HepG2 (cell line): Measurements from ENCODE around the gene NOSTRIN. TPM values are rescaled to one million over a fixed set of nuclear protein-coding genes. Genes with fewer than 3 reads are reported as not detected.

Experiments
- ATAC-seq: fragments of 200-7000 bp; cut with Tn5 transposase; 3 replicates; pipeline ENCODE4 v1.9.1; 2020; ENCODE audit warnings: mild to moderate bottlenecking, moderate library complexity
- BruUV-seq: library from RNA; stranded (reverse); fragments of 400-500 nt; replicated peaks from 2 replicates; lab custom pipeline; 2021; lab: Mats Ljungman, UMichigan
- CTCF ChIA-PET: fragments of 300-600 bp; formaldehyde crosslinking; extraction: SDS; loops from one replicate; lab custom pipeline; 2021; ENCODE audit warnings: low total read pairs, inconsistent platforms, low intra/inter-chr PET ratio; lab: Yijun Ruan, JAX
- POLR2A ChIA-PET: fragments of 350-600 bp; sonication (Branson Sonifier 250); formaldehyde crosslinking; loops from one replicate; lab custom pipeline; 2020; ENCODE audit warnings: antibody characterized with exemption, inconsistent platforms; lab: Yijun Ruan, JAX
- DNase-seq: peaks from one replicate; pipeline ENCODE4 v3.0.0-alpha.2; 2015; ENCODE audit warnings: low spot score
- FAIRE-seq: peaks from 3 replicates; lab custom pipeline; 2011; peaks lifted over from hg19 to GRCh38; lab: Jason Lieb, UNC
- H2AFZ ChIP-seq: one replicate; pipeline ENCODE4 v1.6.1; 2011; ENCODE audit warnings: low read length, inconsistent platforms
- H3K27ac ChIP-seq: fragments of 300-600 bp; 3 replicates; pipeline ENCODE4 v1.8.0; 2011; ENCODE audit warnings: mixed run types, mild to moderate bottlenecking, mixed read lengths, low read length, inconsistent platforms; ENCODE audit not compliant: insufficient read depth; ENCODE audit errors: extremely low read length
- H3K27me3 ChIP-seq, 2 experiments: fragments of 200-600 bp in 1 of 2; 2 replicates in 1 of 2; 3 replicates in 1 of 2; pipeline versions ENCODE4 v1.6.0 to v1.8.0; 2011; ENCODE audit warnings: low read length in 2 of 2, mild to moderate bottlenecking in 2 of 2, moderate library complexity in 2 of 2, inconsistent platforms in 1 of 2; ENCODE audit not compliant: insufficient read depth in 2 of 2, control insufficient read depth in 1 of 2
- H3K36me3 ChIP-seq, 2 experiments: fragments of 200-600 bp in 1 of 2; replicated peaks in 1 of 2; 2 replicates in 1 of 2; 3 replicates in 1 of 2; pipeline versions ENCODE4 v1.5.1 to v1.8.0; 2011; ENCODE audit warnings: low read length in 2 of 2, inconsistent platforms in 1 of 2; ENCODE audit not compliant: insufficient read depth in 2 of 2, control insufficient read depth in 1 of 2
- H3K4me1 ChIP-seq: 2 replicates; pipeline ENCODE4 v1.5.1; 2012; ENCODE audit warnings: low read length, inconsistent platforms; ENCODE audit not compliant: insufficient read depth
- H3K4me2 ChIP-seq: 2 replicates; pipeline ENCODE4 v1.6.0; 2011; ENCODE audit warnings: low read depth, low read length, inconsistent platforms
- H3K4me3 ChIP-seq, 3 experiments: fragments of 200-600 bp in 1 of 3; sonication (generic), shearing (Covaris generic) in 1 of 3; replicated peaks in 1 of 3; 2 replicates each; pipeline ENCODE4 v1.5.1; 2011 to 2016; ENCODE audit warnings: low read length in 3 of 3, inconsistent platforms in 2 of 3, low read depth in 2 of 3, mild to moderate bottlenecking in 2 of 3, control low read depth in 1 of 3, mixed read lengths in 1 of 3; ENCODE audit not compliant: insufficient read depth in 1 of 3
- H3K79me2 ChIP-seq: one replicate; pipeline ENCODE4 v1.6.1; 2011; ENCODE audit warnings: low read length, inconsistent platforms; ENCODE audit not compliant: insufficient read depth
- H3K9ac ChIP-seq: 2 replicates; pipeline ENCODE4 v1.6.0; 2011; ENCODE audit warnings: mild to moderate bottlenecking, low read depth, low read length, inconsistent platforms; ENCODE audit not compliant: insufficient read depth
- H3K9me3 ChIP-seq: 2 replicates; pipeline ENCODE4 v1.5.1; 2012; ENCODE audit warnings: mild to moderate bottlenecking, low read length
- H4K20me1 ChIP-seq: 2 replicates; pipeline ENCODE4 v1.6.0; 2011; ENCODE audit warnings: inconsistent platforms, mild to moderate bottlenecking, low read length, moderate library complexity; ENCODE audit not compliant: insufficient read depth
- AHR ChIP-seq: IDR thresholded peaks from 2 replicates; pipeline ENCODE4 v1.6.1; 2018; ENCODE audit warnings: missing genetic modification reagents, missing compliant biosample characterization
- RBM22 ChIP-seq: fragments of 200-400 bp; formaldehyde crosslinking; optimal IDR thresholded peaks from 2 replicates; pipeline ENCODE3; 2017; ENCODE audit warnings: mild to moderate bottlenecking, low read length, moderate library complexity
- SIN3A ChIP-seq: IDR thresholded peaks from 2 replicates; pipeline ENCODE4 v1.6.1; 2011; ENCODE audit warnings: low read depth, mild to moderate bottlenecking, control low read depth, low read length, borderline replicate concordance
- WGBS: methylation state at CpG from one replicate; pipeline ENCODE4 v1.1.6; 2017; ENCODE audit warnings: low lambda C conversion rate; 5-methylcytosine and 5-hydroxymethylcytosine counted together
- in situ Hi-C: cut with HindIII; loops from 2 replicates; pipeline ENCODE4 v1.10.0; 2017; ENCODE audit warnings: low pct_unique_long_range_greater_than_20kb; ENCODE audit not compliant: extremely low pct_ligation_motif_present
- intact Hi-C: fragments of 100-400 bp; cut with micrococcal nuclease; formaldehyde crosslinking; loops from one replicate; pipeline ENCODE4 v1.10.0; 2022; ENCODE audit not compliant: unreplicated experiment
- polyA plus RNA-seq, 8 experiments: library from polyadenylated mRNA; depleted of rRNA in 3 of 8; stranded (reverse) in 7 of 8; unstranded in 1 of 8; fragments of >200 nt; fragmentation: Illumina TruSeq in 4 of 8; extraction: Trizol in 4 of 8; gene quantifications; 2 replicates each; pipeline versions ENCODE4 v1.2.1 to v1.2.3, GENCODE V29; 2011 to 2016; ENCODE audit warnings: low read depth in 4 of 8, missing spikeins in 1 of 8, mixed read lengths in 1 of 8; ENCODE audit not compliant: insufficient read depth in 1 of 8
- total RNA-seq, 5 experiments: library from RNA; depleted of rRNA; stranded (reverse); fragments of >200 nt; fragmentation: Illumina TruSeq; extraction: Trizol; gene quantifications; 2 replicates each; pipeline ENCODE4 v1.2.3, GENCODE V29; 2016; ENCODE audit warnings: low read depth in 1 of 5
- TF ChIP-seq, protein P1 (sequence below): sonication (generic); formaldehyde crosslinking; IDR thresholded peaks from 2 replicates; pipeline ENCODE4 v1.4.0; 2020; ENCODE audit warnings: missing genetic modification reagents
- TF ChIP-seq, protein P2 (sequence below): sonication (generic); formaldehyde crosslinking; IDR thresholded peaks from 2 replicates; pipeline ENCODE4 v1.9.0; 2021; ENCODE audit warnings: missing genetic modification reagents, borderline replicate concordance
- TF ChIP-seq, protein P3 (sequence below): fragments of 450-650 bp; IDR thresholded peaks from 2 replicates; pipeline ENCODE4 v1.6.1; 2017

The NOSTRIN gene
- total and polyA plus RNA-seq, 2 of the 13 experiments (the other 11 are each of a cell fraction or from before 2014, with no cell fraction given) = 0.22 TPM

DNA sequence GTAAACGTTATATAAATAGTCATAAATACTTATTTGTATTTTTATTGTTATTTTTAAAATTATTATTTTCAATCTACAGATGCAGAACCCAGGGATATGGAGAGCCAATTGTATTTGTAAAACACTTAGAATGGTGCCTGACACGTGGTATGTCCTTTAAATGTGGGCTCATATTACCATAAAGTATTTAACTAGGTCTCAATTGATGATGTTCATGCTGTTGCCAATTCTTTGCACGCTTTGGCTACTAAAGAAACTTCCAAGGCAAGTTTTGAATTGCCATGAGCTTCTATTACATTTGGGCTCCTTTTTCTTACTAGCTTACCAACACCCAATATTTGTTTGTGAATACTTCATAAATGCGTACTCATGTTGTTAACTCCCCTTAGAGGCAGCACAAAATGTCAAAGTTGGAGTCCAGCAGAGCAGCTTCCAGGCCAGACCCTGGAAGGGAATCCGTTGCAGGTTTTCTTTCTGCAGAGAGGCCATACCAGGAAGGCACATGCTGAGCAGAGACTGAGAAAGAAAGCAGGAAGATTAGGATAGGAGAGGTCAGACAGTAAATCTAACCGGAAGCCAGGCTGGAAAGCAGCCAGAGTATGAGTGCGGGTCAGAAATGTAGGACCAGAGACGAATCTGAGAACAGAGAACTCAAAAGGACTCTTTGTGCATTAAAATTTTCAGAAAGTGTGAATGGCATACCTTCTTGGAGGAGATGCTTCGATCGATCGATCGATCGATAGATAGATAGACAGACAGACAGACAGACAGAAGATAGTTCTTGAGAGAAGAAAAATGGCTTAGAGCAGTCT lies 4.2 kb upstream of the NOSTRIN start:
- CTCF ChIA-PET = no interaction called here
- H3K79me2 ChIP-seq = no peaks in the 10 kb centered on the region
- H3K4me3 ChIP-seq = no peak overlapping the region
- in situ Hi-C loops (no loop called here), intact Hi-C loops (no loop called here)
- DNase-seq (no peak), ATAC-seq (no peak), FAIRE-seq (no peak)
- peaks cover 16% of the 10 kb centered on the region for H3K4me1 ChIP-seq
- H3K27ac ChIP-seq = no peak overlapping the region
- POLR2A ChIA-PET = no interaction called here
- no peaks in the 10 kb centered on the region for H4K20me1 ChIP-seq
- TF ChIP-seq, protein P1, sequence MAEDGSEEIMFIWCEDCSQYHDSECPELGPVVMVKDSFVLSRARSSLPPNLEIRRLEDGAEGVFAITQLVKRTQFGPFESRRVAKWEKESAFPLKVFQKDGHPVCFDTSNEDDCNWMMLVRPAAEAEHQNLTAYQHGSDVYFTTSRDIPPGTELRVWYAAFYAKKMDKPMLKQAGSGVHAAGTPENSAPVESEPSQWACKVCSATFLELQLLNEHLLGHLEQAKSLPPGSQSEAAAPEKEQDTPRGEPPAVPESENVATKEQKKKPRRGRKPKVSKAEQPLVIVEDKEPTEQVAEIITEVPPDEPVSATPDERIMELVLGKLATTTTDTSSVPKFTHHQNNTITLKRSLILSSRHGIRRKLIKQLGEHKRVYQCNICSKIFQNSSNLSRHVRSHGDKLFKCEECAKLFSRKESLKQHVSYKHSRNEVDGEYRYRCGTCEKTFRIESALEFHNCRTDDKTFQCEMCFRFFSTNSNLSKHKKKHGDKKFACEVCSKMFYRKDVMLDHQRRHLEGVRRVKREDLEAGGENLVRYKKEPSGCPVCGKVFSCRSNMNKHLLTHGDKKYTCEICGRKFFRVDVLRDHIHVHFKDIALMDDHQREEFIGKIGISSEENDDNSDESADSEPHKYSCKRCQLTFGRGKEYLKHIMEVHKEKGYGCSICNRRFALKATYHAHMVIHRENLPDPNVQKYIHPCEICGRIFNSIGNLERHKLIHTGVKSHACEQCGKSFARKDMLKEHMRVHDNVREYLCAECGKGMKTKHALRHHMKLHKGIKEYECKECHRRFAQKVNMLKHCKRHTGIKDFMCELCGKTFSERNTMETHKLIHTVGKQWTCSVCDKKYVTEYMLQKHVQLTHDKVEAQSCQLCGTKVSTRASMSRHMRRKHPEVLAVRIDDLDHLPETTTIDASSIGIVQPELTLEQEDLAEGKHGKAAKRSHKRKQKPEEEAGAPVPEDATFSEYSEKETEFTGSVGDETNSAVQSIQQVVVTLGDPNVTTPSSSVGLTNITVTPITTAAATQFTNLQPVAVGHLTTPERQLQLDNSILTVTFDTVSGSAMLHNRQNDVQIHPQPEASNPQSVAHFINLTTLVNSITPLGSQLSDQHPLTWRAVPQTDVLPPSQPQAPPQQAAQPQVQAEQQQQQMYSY = peak; percentile 91
- no peak for TF ChIP-seq AHR (CRISPR knock-in tag)
- H3K27me3 ChIP-seq = no peaks in the 10 kb centered on the region; a peak in 1 of 5 replicates
- H2AFZ ChIP-seq = no peak overlapping the region
- H3K36me3 ChIP-seq = no peaks in the 10 kb centered on the region
- BruUV-seq = no TSS peak
- H3K9me3 ChIP-seq = no peaks in the 10 kb centered on the region
- H3K9ac ChIP-seq = no peak overlapping the region
- 49% methylated on average over 13 of the region's 13 CpGs for whole genome bisulfite sequencing
- H3K4me2 ChIP-seq = no peak overlapping the region

DNA sequence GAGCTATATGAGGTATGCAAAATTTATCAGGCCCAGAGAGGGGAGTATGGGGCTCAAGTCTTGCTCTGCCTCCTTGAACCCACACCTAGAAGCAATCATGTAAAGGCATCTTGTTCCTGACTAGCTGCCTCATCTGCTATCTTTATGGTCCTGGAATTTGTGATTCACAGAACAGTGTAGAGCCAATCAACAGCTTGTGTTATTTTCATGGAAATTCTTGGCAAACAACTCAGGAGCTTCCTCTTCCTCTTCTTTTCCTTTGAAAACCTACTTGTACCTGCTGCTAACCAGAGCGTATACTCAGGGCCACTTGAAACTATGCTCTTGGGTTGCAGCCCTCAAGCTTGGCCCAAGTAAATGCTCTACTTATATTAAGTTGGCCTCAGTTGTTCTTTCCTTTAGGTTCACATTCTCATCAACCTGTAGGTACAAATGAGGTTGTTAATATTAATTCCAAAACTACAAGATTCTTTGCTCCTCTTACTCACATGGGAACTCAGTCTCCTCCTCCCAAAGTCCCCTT lies 3.5 kb upstream of the NOSTRIN start:
- no peaks in the 10 kb centered on the region for H4K20me1 ChIP-seq
- no peak for FAIRE-seq
- H3K4me1 ChIP-seq = peaks cover 17% of the 10 kb centered on the region
- CTCF ChIA-PET = no interaction called here
- no peak overlapping the region for H3K4me3 ChIP-seq
- in situ Hi-C loops = no loop called here
- no TSS peak for BruUV-seq
- 91% methylated on average over 1 of the region's 1 CpG for WGBS
- DNase-seq = no peak
- H3K36me3 ChIP-seq = no peaks in the 10 kb centered on the region
- no peak overlapping the region for H3K9ac ChIP-seq
- intact Hi-C loops = no loop called here
- H3K79me2 ChIP-seq = no peaks in the 10 kb centered on the region
- no peaks in the 10 kb centered on the region for H3K9me3 ChIP-seq
- H2AFZ ChIP-seq = no peak overlapping the region
- H3K4me2 ChIP-seq = no peak overlapping the region
- POLR2A ChIA-PET = no interaction called here
- H3K27me3 ChIP-seq = no peaks in the 10 kb centered on the region; a peak in 1 of 5 replicates
- H3K27ac ChIP-seq = no peak overlapping the region
- no peak for ATAC-seq
- TF ChIP-seq, protein P2, sequence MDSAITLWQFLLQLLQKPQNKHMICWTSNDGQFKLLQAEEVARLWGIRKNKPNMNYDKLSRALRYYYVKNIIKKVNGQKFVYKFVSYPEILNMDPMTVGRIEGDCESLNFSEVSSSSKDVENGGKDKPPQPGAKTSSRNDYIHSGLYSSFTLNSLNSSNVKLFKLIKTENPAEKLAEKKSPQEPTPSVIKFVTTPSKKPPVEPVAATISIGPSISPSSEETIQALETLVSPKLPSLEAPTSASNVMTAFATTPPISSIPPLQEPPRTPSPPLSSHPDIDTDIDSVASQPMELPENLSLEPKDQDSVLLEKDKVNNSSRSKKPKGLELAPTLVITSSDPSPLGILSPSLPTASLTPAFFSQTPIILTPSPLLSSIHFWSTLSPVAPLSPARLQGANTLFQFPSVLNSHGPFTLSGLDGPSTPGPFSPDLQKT (CRISPR knock-in tag) = no peak
- TF ChIP-seq, protein P3, sequence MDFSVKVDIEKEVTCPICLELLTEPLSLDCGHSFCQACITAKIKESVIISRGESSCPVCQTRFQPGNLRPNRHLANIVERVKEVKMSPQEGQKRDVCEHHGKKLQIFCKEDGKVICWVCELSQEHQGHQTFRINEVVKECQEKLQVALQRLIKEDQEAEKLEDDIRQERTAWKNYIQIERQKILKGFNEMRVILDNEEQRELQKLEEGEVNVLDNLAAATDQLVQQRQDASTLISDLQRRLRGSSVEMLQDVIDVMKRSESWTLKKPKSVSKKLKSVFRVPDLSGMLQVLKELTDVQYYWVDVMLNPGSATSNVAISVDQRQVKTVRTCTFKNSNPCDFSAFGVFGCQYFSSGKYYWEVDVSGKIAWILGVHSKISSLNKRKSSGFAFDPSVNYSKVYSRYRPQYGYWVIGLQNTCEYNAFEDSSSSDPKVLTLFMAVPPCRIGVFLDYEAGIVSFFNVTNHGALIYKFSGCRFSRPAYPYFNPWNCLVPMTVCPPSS = no peak
- no peak for TF ChIP-seq SIN3A
- TF ChIP-seq RBM22 = no peak
